HEK293 (cell line): ENCODE data around the gene GCSH.

Experiments
- GLIS1 ChIP-seq: fragments of 450-650 bp; formaldehyde crosslinking; IDR thresholded peaks from 2 replicates; pipeline ENCODE4 v1.5.1; 2016; ENCODE audit warnings: missing biosample characterization, missing genetic modification characterization
- KLF16 ChIP-seq: fragments of 450-650 bp; formaldehyde crosslinking; IDR thresholded peaks from 2 replicates; pipeline ENCODE4 v1.5.1; 2017; ENCODE audit warnings: missing biosample characterization, missing genetic modification characterization
- KLF8 ChIP-seq: fragments of 450-650 bp; formaldehyde crosslinking; IDR thresholded peaks from 2 replicates; pipeline ENCODE4 v1.5.1; 2016; ENCODE audit warnings: missing biosample characterization, missing genetic modification characterization
- PRDM6 ChIP-seq: fragments of 450-650 bp; formaldehyde crosslinking; IDR thresholded peaks from 2 replicates; pipeline ENCODE4 v1.5.1; 2017; ENCODE audit warnings: missing biosample characterization, missing genetic modification characterization
- REPIN1 ChIP-seq: fragments of 450-650 bp; formaldehyde crosslinking; IDR thresholded peaks from 2 replicates; pipeline ENCODE4 v1.5.1; 2017; ENCODE audit warnings: missing biosample characterization, missing genetic modification characterization, low read depth
- TRIM28 ChIP-seq: IDR thresholded peaks from 2 replicates; pipeline ENCODE4 v1.6.1; 2011; ENCODE audit warnings: low read length, control low read depth, borderline replicate concordance
- WT1 ChIP-seq: fragments of 450-650 bp; formaldehyde crosslinking; IDR thresholded peaks from 2 replicates; pipeline ENCODE4 v1.5.1; 2016; ENCODE audit warnings: missing biosample characterization, missing genetic modification characterization
- ZBTB1 ChIP-seq: fragments of 450-650 bp; formaldehyde crosslinking; IDR thresholded peaks from 2 replicates; pipeline ENCODE4 v1.5.1; 2016; ENCODE audit warnings: missing biosample characterization, missing genetic modification characterization
- ZBTB20 ChIP-seq: fragments of 450-650 bp; formaldehyde crosslinking; IDR thresholded peaks from 2 replicates; pipeline ENCODE4 v1.5.1; 2016; ENCODE audit warnings: missing biosample characterization, missing genetic modification characterization
- ZBTB26 ChIP-seq: fragments of 450-650 bp; formaldehyde crosslinking; optimal IDR thresholded peaks from 2 replicates; pipeline ENCODE3; 2016; ENCODE audit warnings: missing biosample characterization, mild to moderate bottlenecking, missing genetic modification characterization
- ZEB2 ChIP-seq: fragments of 450-650 bp; formaldehyde crosslinking; IDR thresholded peaks from 2 replicates; pipeline ENCODE4 v1.5.1; 2016; ENCODE audit warnings: missing biosample characterization, missing genetic modification characterization
- ZFHX2 ChIP-seq: fragments of 450-650 bp; formaldehyde crosslinking; conservative IDR thresholded peaks from 2 replicates; pipeline ENCODE4 v1.5.1; 2016; ENCODE audit warnings: missing biosample characterization, missing genetic modification characterization
- ZNF112 ChIP-seq: fragments of 450-650 bp; formaldehyde crosslinking; IDR thresholded peaks from 2 replicates; pipeline ENCODE4 v1.5.0; 2017; ENCODE audit warnings: missing biosample characterization, missing genetic modification characterization
- ZNF132 ChIP-seq: fragments of 450-650 bp; formaldehyde crosslinking; IDR thresholded peaks from 2 replicates; pipeline ENCODE4 v1.5.1; 2017; ENCODE audit warnings: missing biosample characterization, missing genetic modification characterization, borderline replicate concordance
- ZNF133 ChIP-seq: fragments of 450-650 bp; formaldehyde crosslinking; IDR thresholded peaks from 2 replicates; pipeline ENCODE4 v1.5.1; 2016; ENCODE audit warnings: missing biosample characterization, missing genetic modification characterization
- ZNF169 ChIP-seq: fragments of 450-650 bp; formaldehyde crosslinking; IDR thresholded peaks from 2 replicates; pipeline ENCODE4 v1.5.1; 2016; ENCODE audit warnings: missing biosample characterization, missing genetic modification characterization
- ZNF174 ChIP-seq: fragments of 450-650 bp; formaldehyde crosslinking; IDR thresholded peaks from 2 replicates; pipeline ENCODE4 v1.5.0; 2017; ENCODE audit warnings: missing biosample characterization, mild to moderate bottlenecking, missing genetic modification characterization
- ZNF175 ChIP-seq: fragments of 450-650 bp; formaldehyde crosslinking; IDR thresholded peaks from 2 replicates; pipeline ENCODE4 v1.5.1; 2016; ENCODE audit warnings: missing biosample characterization, missing genetic modification characterization
- ZNF311 ChIP-seq: fragments of 450-650 bp; formaldehyde crosslinking; IDR thresholded peaks from 2 replicates; pipeline ENCODE4 v1.5.1; 2017; ENCODE audit warnings: missing biosample characterization, missing genetic modification characterization, borderline replicate concordance
- ZNF398 ChIP-seq: fragments of 450-650 bp; formaldehyde crosslinking; IDR thresholded peaks from 2 replicates; pipeline ENCODE4 v1.5.1; 2017; ENCODE audit warnings: missing biosample characterization, missing genetic modification characterization
- ZNF433 ChIP-seq: fragments of 450-650 bp; formaldehyde crosslinking; IDR thresholded peaks from 2 replicates; pipeline ENCODE4 v1.5.1; 2016; ENCODE audit warnings: missing biosample characterization, missing genetic modification characterization, low read depth
- ZNF449 ChIP-seq: fragments of 450-650 bp; formaldehyde crosslinking; IDR thresholded peaks from 2 replicates; pipeline ENCODE4 v1.5.1; 2017; ENCODE audit warnings: missing biosample characterization, mild to moderate bottlenecking, missing genetic modification characterization, moderate library complexity
- ZNF521 ChIP-seq: fragments of 450-650 bp; formaldehyde crosslinking; IDR thresholded peaks from 2 replicates; pipeline ENCODE4 v1.5.1; 2017; ENCODE audit warnings: missing biosample characterization, mild to moderate bottlenecking, missing genetic modification characterization
- ZNF555 ChIP-seq: fragments of 450-650 bp; formaldehyde crosslinking; conservative IDR thresholded peaks from 2 replicates; pipeline ENCODE4 v1.5.1; 2017; ENCODE audit warnings: missing biosample characterization, mild to moderate bottlenecking, missing genetic modification characterization, inconsistent platforms
- ZNF561 ChIP-seq: fragments of 450-650 bp; IDR thresholded peaks from 2 replicates; pipeline ENCODE4 v1.5.1; 2018; ENCODE audit warnings: missing biosample characterization, missing genetic modification characterization, borderline replicate concordance
- ZNF600 ChIP-seq: fragments of 450-650 bp; formaldehyde crosslinking; IDR thresholded peaks from 2 replicates; pipeline ENCODE4 v1.5.1; 2016; ENCODE audit warnings: missing biosample characterization, missing genetic modification characterization
- ZNF626 ChIP-seq: fragments of 450-650 bp; sonication (Bioruptor Pico); formaldehyde crosslinking; IDR thresholded peaks from 2 replicates; pipeline ENCODE4 v1.5.1; 2018; ENCODE audit warnings: missing biosample characterization, missing genetic modification characterization, inconsistent platforms
- ZNF654 ChIP-seq: fragments of 450-650 bp; formaldehyde crosslinking; IDR thresholded peaks from 2 replicates; pipeline ENCODE4 v1.5.1; 2016; ENCODE audit warnings: low read depth, missing biosample characterization, missing genetic modification characterization
- ZNF692 ChIP-seq: fragments of 450-650 bp; formaldehyde crosslinking; IDR thresholded peaks from 2 replicates; pipeline ENCODE4 v1.5.1; 2016; ENCODE audit warnings: missing biosample characterization, missing genetic modification characterization
- ZNF701 ChIP-seq: fragments of 450-650 bp; formaldehyde crosslinking; IDR thresholded peaks from 2 replicates; pipeline ENCODE4 v1.5.1; 2016; ENCODE audit warnings: missing biosample characterization, missing genetic modification characterization
- ZNF707 ChIP-seq: fragments of 450-650 bp; formaldehyde crosslinking; IDR thresholded peaks from 2 replicates; pipeline ENCODE4 v1.5.1; 2016; ENCODE audit warnings: missing biosample characterization, missing genetic modification characterization
- ZNF776 ChIP-seq: fragments of 450-650 bp; formaldehyde crosslinking; IDR thresholded peaks from 2 replicates; pipeline ENCODE4 v1.5.0; 2017; ENCODE audit warnings: missing biosample characterization, missing genetic modification characterization, borderline replicate concordance
- ZNF837 ChIP-seq: fragments of 450-650 bp; formaldehyde crosslinking; IDR thresholded peaks from 2 replicates; pipeline ENCODE4 v1.5.1; 2016; ENCODE audit warnings: missing biosample characterization, missing genetic modification characterization
- ZNF843 ChIP-seq: fragments of 450-650 bp; formaldehyde crosslinking; IDR thresholded peaks from 2 replicates; pipeline ENCODE4 v1.5.1; 2016; ENCODE audit warnings: missing biosample characterization, missing genetic modification characterization

Gene GCSH

GRCh38 chr16:81077076-81077940 lies 18.9 kb downstream of the GCSH start, which contains the start of gene C16orf46 (continued):
- TF ChIP-seq ZNF175 (tag by site-specific recombination) (no peak), ZNF626 (tag by site-specific recombination) (no peak), ZNF133 (tag by site-specific recombination) (no peak), ZNF707 (tag by site-specific recombination) (no peak), WT1 (tag by site-specific recombination) (no peak), KLF8 (tag by site-specific recombination) (no peak; the same call in 1 of the 2 replicates), ZBTB20 (peak; percentile 77), ZNF174 (tag by site-specific recombination) (no peak), ZNF112 (tag by site-specific recombination) (no peak), ZNF169 (tag by site-specific recombination) (no peak), ZNF521 (tag by site-specific recombination) (no peak), ZEB2 (tag by site-specific recombination) (no peak), TRIM28 (no peak), KLF16 (tag by site-specific recombination) (no peak; the same call in none of the 2 replicates), ZNF433 (tag by site-specific recombination) (no peak), ZNF132 (no peak), ZNF837 (tag by site-specific recombination) (no peak), ZFHX2 (0 out of 2 replicates have a peak, but pooled peaks have one; percentile 11), ZBTB1 (tag by site-specific recombination) (no peak), ZBTB26 (peak; percentile 31), GLIS1 (no peak; the same call in 1 of the 2 replicates), ZNF692 (tag by site-specific recombination) (peak; percentile 91), ZNF776 (tag by site-specific recombination) (no peak), ZNF398 (tag by site-specific recombination) (no peak), ZNF561 (tag by site-specific recombination) (peak; percentile 82; the same call in 1 of the 2 replicates), ZNF654 (tag by site-specific recombination) (no peak), ZNF311 (tag by site-specific recombination) (no peak), ZNF449 (no peak), ZNF701 (tag by site-specific recombination) (no peak), ZNF555 (tag by site-specific recombination) (no peak), ZNF600 (tag by site-specific recombination) (no peak), REPIN1 (no peak), ZNF843 (tag by site-specific recombination) (no peak), PRDM6 (no peak)
